Lung (tissue), 12 donors: Measurements from ENCODE around the gene PIEZO1. TPM values are rescaled to one million over a fixed set of nuclear protein-coding genes. Genes with fewer than 3 reads are reported as not detected.

ENCODE experiments used
- ATAC-seq: fragments of 200-7000 bp; cut with Tn5 transposase; one replicate; pipeline ENCODE4 v1.9.1; 2020; ENCODE audit warnings: moderate number of reproducible peaks; ENCODE audit not compliant: insufficient read depth, low FRiP score
- DNase-seq, 3 donors: peaks; one replicate each; pipeline ENCODE4 v3.0.0-alpha.2; 2013 to 2017
- H3K27ac ChIP-seq, 2 donors: one replicate each; pipeline ENCODE4 v1.5.1; 2013; ENCODE audit warnings: mild to moderate bottlenecking in 2 of 2, moderate library complexity in 2 of 2, control low read depth in 1 of 2, inconsistent platforms in 1 of 2, low read depth in 1 of 2, low read length in 1 of 2
- H3K27me3 ChIP-seq, 3 donors: one replicate each; pipeline ENCODE4 v1.5.1; 2013; ENCODE audit warnings: low read length in 2 of 3; ENCODE audit not compliant: control insufficient read depth in 3 of 3, insufficient read depth in 3 of 3
- H3K36me3 ChIP-seq, 4 donors: one replicate each; pipeline ENCODE4 v1.5.1; 2013; ENCODE audit warnings: low read length in 4 of 4, mild to moderate bottlenecking in 1 of 4, moderate library complexity in 1 of 4; ENCODE audit not compliant: control insufficient read depth in 4 of 4, insufficient read depth in 4 of 4
- H3K4me1 ChIP-seq, 5 donors: one replicate each; pipeline ENCODE4 v1.5.1; 2013; ENCODE audit warnings: low read length in 5 of 5, mild to moderate bottlenecking in 2 of 5, moderate library complexity in 1 of 5; ENCODE audit not compliant: control insufficient read depth in 5 of 5, insufficient read depth in 5 of 5
- H3K4me3 ChIP-seq: one replicate; pipeline ENCODE4 v1.5.1; 2013; ENCODE audit warnings: mild to moderate bottlenecking, control low read depth, moderate library complexity
- H3K9ac ChIP-seq, 2 donors: one replicate each; pipeline ENCODE4 v1.5.1; 2013; ENCODE audit warnings: low read length in 2 of 2, control low read depth in 1 of 2; ENCODE audit not compliant: insufficient read depth in 1 of 2
- H3K9me3 ChIP-seq, 4 donors: one replicate each; pipeline ENCODE4 v1.5.1; 2013; ENCODE audit warnings: low read length in 3 of 4, mild to moderate bottlenecking in 1 of 4, moderate library complexity in 1 of 4; ENCODE audit not compliant: control insufficient read depth in 4 of 4, insufficient read depth in 3 of 4
- CTCF ChIP-seq: IDR thresholded peaks from 2 replicates; pipeline ENCODE4 v1.5.1; 2012; ENCODE audit warnings: mild to moderate bottlenecking; ENCODE audit errors: control extremely low read depth, extremely low read depth
- WGBS, 2 donors: extraction: QIAGEN DNeasy Blood & Tissue Kit; methylation state at CpG; one replicate each; pipeline ENCODE4 v1.1.7; 2013; 5-methylcytosine and 5-hydroxymethylcytosine counted together
- polyA plus RNA-seq, 2 donors: library from polyadenylated mRNA; stranded (reverse); fragments of 200-250 nt; gene quantifications; one replicate each; pipeline ENCODE4 v1.2.1, GENCODE V29; 2013
- total RNA-seq, 2 donors: library from RNA; depleted of rRNA in 1 of 2; stranded (reverse); fragments of >200 nt in 1 of 2; gene quantifications; one replicate each; pipeline ENCODE4 v1.2.1, GENCODE V29; 2014 to 2021
- donor health status: control.
- donor health status: control.
- donor health status: Bipolar disorder and iron deficiency.
- donor health status: healthy.
- donor health status: DM: yes; HTN: yes; CAD: no.

The PIEZO1 gene
- total and polyA plus RNA-seq, 4 donors, result 113 to 207 (median 190) TPM

- H3K27ac ChIP-seq, result no peak overlapping the region
- H3K4me3 ChIP-seq, result no peak overlapping the region
- H3K27me3 ChIP-seq, result no peaks in the 10 kb centered on the region
- H3K36me3 ChIP-seq, result peaks cover 0 to 83% (median 13%) of the 10 kb centered on the region in 4 donors
- WGBS, 2 donors, result 96 to 98% methylated on average over 19 to 21 of the region's 21 CpGs
- H3K9me3 ChIP-seq, result no peaks in the 10 kb centered on the region
- no peak for TF ChIP-seq CTCF
- H3K9ac ChIP-seq, result no peak overlapping the region
- DNase-seq, result no peak
- ATAC-seq, result no peak
- no peaks in the 10 kb centered on the region for H3K4me1 ChIP-seq
Measured at GRCh38 chr16:88736088-88736487, 48.9 kb downstream of the PIEZO1 start.

- 94 to 98% methylated on average over 10 of the region's 10 CpGs for WGBS, 2 donors
- H3K36me3 ChIP-seq, result peaks cover 0 to 83% (median 13%) of the 10 kb centered on the region in 4 donors
- ATAC-seq (no peak), DNase-seq (no peak)
- H3K27ac ChIP-seq, result no peak overlapping the region
- H3K27me3 ChIP-seq, result no peaks in the 10 kb centered on the region
- TF ChIP-seq CTCF, result no peak
- no peaks in the 10 kb centered on the region for H3K9me3 ChIP-seq
- H3K4me3 ChIP-seq, result no peak overlapping the region
- H3K9ac ChIP-seq, result no peak overlapping the region
- H3K4me1 ChIP-seq, result no peaks in the 10 kb centered on the region
Measured at GRCh38 chr16:88735616-88736015, 49.4 kb downstream of the PIEZO1 start.

- 93 to 97% methylated on average over 16 of the region's 16 CpGs for WGBS, 2 donors
- ATAC-seq (no peak), DNase-seq (no peak)
- no peaks in the 10 kb centered on the region for H3K4me1 ChIP-seq
- no peak for TF ChIP-seq CTCF
- H3K9ac ChIP-seq, result no peak overlapping the region
- H3K4me3 ChIP-seq, result no peak overlapping the region
- no peaks in the 10 kb centered on the region for H3K9me3 ChIP-seq
- no peaks in the 10 kb centered on the region for H3K27me3 ChIP-seq
- peaks cover 0 to 80% (median 13%) of the 10 kb centered on the region in 4 donors for H3K36me3 ChIP-seq
- H3K27ac ChIP-seq, result no peak overlapping the region
Measured at GRCh38 chr16:88735121-88735520, 49.9 kb downstream of the PIEZO1 start.

- no peaks in the 10 kb centered on the region for H3K4me1 ChIP-seq
- H3K27me3 ChIP-seq, result no peaks in the 10 kb centered on the region
- H3K9ac ChIP-seq, result no peak overlapping the region
- H3K9me3 ChIP-seq, result no peaks in the 10 kb centered on the region
- H3K36me3 ChIP-seq, result peaks cover 0 to 81% (median 15%) of the 10 kb centered on the region in 4 donors
- H3K4me3 ChIP-seq, result no peak overlapping the region
- ATAC-seq, result no peak
- WGBS, 2 donors, result 94% methylated on average over 22 to 23 of the region's 23 CpGs
- DNase-seq, result no peak
- H3K27ac ChIP-seq, result no peak overlapping the region
- TF ChIP-seq CTCF, result no peak
Measured at GRCh38 chr16:88734361-88734728, 50.7 kb downstream of the PIEZO1 start.
